Left ventricle myocardium inferior (tissue), 1 donor: ENCODE data around the gene C7. TPM values are rescaled to one million over a fixed set of nuclear protein-coding genes. Genes with fewer than 3 reads are reported as not detected.
A peak's percentile ranks its signal among the peaks of the same experiment; 100 is the strongest.

Experiments used
- DNase-seq: peaks from one replicate; pipeline ENCODE4 v3.0.0-alpha.2; 2020
- H3K27ac ChIP-seq: fragments of 200-600 bp; replicated peaks from 2 replicates; pipeline ENCODE4 v1.8.0; 2021
- H3K27me3 ChIP-seq: fragments of 200-600 bp; 2 replicates; pipeline ENCODE4 v1.8.0; 2021; ENCODE audit warnings: low read depth
- H3K36me3 ChIP-seq: fragments of 200-600 bp; 2 replicates; pipeline ENCODE4 v1.8.0; 2021
- H3K4me1 ChIP-seq: fragments of 200-600 bp; 2 replicates; pipeline ENCODE4 v1.8.0; 2021
- H3K4me3 ChIP-seq: fragments of 200-600 bp; 2 replicates; pipeline ENCODE4 v1.8.0; 2021; ENCODE audit warnings: mild to moderate bottlenecking, moderate library complexity
- H3K9me3 ChIP-seq: fragments of 200-600 bp; replicated peaks from 2 replicates; pipeline ENCODE4 v1.8.0; 2021
- CTCF ChIP-seq: fragments of 200-600 bp; IDR thresholded peaks from 2 replicates; pipeline ENCODE4 v1.8.0; 2021; ENCODE audit warnings: antibody characterized with exemption, mild to moderate bottlenecking, borderline replicate concordance
- intact Hi-C: fragments of 100-400 bp; cut with micrococcal nuclease; formaldehyde crosslinking; loops from one replicate; pipeline ENCODE4 v1.11.0; 2022
- total RNA-seq: library from RNA; stranded (reverse); fragmentation: NEBNext Ultra II Directional; extraction: Animal tissue kit (Norgen Biotek cat#: 25700); gene quantifications from one replicate; pipeline ENCODE4 v1.2.1, GENCODE V29; 2021
- donor health status: DM: no; HTN: yes; CAD: no; lungs with severe emphysema.

Gene C7
- total RNA-seq, 1 donor from 2014 or later, result 175 TPM

- H3K4me1 ChIP-seq, result peaks cover 22% of the 10 kb centered on the region
- no peaks in the 10 kb centered on the region for H3K27me3 ChIP-seq
- peak; percentile 95 for TF ChIP-seq CTCF
- intact Hi-C loops, result loop anchor here (10.0 kb wide), 2 partner anchors 290 to 610 kb away; partner anchors contain the start of gene PLCXD3
- peak overlapping the region; percentile 76 for H3K27ac ChIP-seq
- no peaks in the 10 kb centered on the region for H3K36me3 ChIP-seq
- H3K4me3 ChIP-seq, result no peak overlapping the region
- DNase-seq, result peak; percentile 53
- H3K9me3 ChIP-seq, result no peaks in the 10 kb centered on the region
Measured at GRCh38 chr5:40904205-40904993, 4.9 kb upstream of the C7 start.

- H3K27ac ChIP-seq, result peak overlapping the region; percentile 76
- H3K4me1 ChIP-seq, result peaks cover 28% of the 10 kb centered on the region
- no peak for TF ChIP-seq CTCF
- intact Hi-C loops, result loop anchor here (10.0 kb wide), 2 partner anchors 290 to 610 kb away; partner anchors contain the start of gene PLCXD3
- no peaks in the 10 kb centered on the region for H3K36me3 ChIP-seq
- no peaks in the 10 kb centered on the region for H3K27me3 ChIP-seq
- no peak overlapping the region for H3K4me3 ChIP-seq
- H3K9me3 ChIP-seq, result no peaks in the 10 kb centered on the region
- DNase-seq, result no peak
Measured at GRCh38 chr5:40904994-40905306, 4.3 kb upstream of the C7 start.

- no peaks in the 10 kb centered on the region for H3K27me3 ChIP-seq
- peaks cover 38% of the 10 kb centered on the region for H3K4me1 ChIP-seq
- H3K36me3 ChIP-seq, result no peaks in the 10 kb centered on the region
- H3K4me3 ChIP-seq, result no peak overlapping the region
- DNase-seq, result no peak
- H3K27ac ChIP-seq, result peak overlapping the region; percentile 76
- intact Hi-C loops, result loop anchor here (10.0 kb wide), 2 partner anchors 288 to 608 kb away; partner anchors contain the start of gene PLCXD3
- TF ChIP-seq CTCF, result no peak
- no peaks in the 10 kb centered on the region for H3K9me3 ChIP-seq
Measured at GRCh38 chr5:40906351-40906751, 2.9 kb upstream of the C7 start.

GRCh38 chr5:40909723-40910122 lies 426 bp downstream of the C7 start:
- Histone ChIP-seq H3K27me3 (no peaks in the 10 kb centered on the region), H3K4me1 (peaks cover 28% of the 10 kb centered on the region), H3K9me3 (no peaks in the 10 kb centered on the region), H3K27ac (peak overlapping the region; percentile 70), H3K36me3 (no peaks in the 10 kb centered on the region), H3K4me3 (peak overlapping the region; percentile 51)
- intact Hi-C loops, result loop anchor here (10.0 kb wide), 2 partner anchors 285 to 605 kb away; partner anchors contain the start of gene PLCXD3
- DNase-seq, result no peak
- TF ChIP-seq CTCF, result no peak

GRCh38 chr5:40911266-40911665 lies 2.0 kb downstream of the C7 start:
- Histone ChIP-seq H3K4me3 (peak overlapping the region; percentile 51), H3K36me3 (no peaks in the 10 kb centered on the region), H3K4me1 (peaks cover 36% of the 10 kb centered on the region), H3K9me3 (no peaks in the 10 kb centered on the region), H3K27me3 (no peaks in the 10 kb centered on the region), H3K27ac (peak overlapping the region; percentile 70)
- intact Hi-C loops, result no loop called here
- DNase-seq, result peak; percentile 51
- TF ChIP-seq CTCF, result no peak
